ENCODE results near the gene HCFC1.

The HCFC1 gene

GRCh38 chrX:153921511-153922446 is 49.8 kb downstream of the HCFC1 start:
- no peak for DNase-seq

GRCh38 chrX:153921070-153921469 is 50.5 kb downstream of the HCFC1 start:
- no peak for DNase-seq

GRCh38 chrX:153920546-153920945 is 51.1 kb downstream of the HCFC1 start:
- DNase-seq: no peak

- no peak for DNase-seq
Observed at GRCh38 chrX:153919281-153919680, 52.3 kb downstream of the HCFC1 start.

- DNase-seq: no peak
Observed at GRCh38 chrX:153917869-153918268, 53.7 kb downstream of the HCFC1 start.

GRCh38 chrX:153913701-153914100 is 57.9 kb downstream of the HCFC1 start:
- no peak for DNase-seq

- no peak for DNase-seq
Observed at GRCh38 chrX:153913211-153913610, 58.4 kb downstream of the HCFC1 start.

DNA sequence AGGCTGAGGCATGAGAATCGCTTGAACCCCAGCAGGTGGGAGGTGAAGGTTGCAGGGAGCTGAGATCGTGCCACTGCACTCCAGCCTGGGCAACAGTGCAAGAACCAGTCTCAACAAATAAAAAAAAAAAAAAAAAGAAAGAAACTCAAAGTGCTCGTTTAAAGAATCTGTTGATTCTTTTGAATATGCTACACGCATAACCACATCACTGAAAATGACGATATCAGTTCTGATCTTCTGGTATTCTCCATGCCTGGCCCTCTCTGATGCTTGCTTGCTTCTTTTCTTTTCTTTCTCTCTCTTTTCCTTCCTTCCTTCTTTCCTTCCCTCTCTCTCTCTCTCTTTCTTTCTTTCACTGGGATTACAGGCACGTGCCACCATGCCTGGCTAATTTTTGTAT is 59.8 kb downstream of the HCFC1 start:
- no peak for DNase-seq

DNA sequence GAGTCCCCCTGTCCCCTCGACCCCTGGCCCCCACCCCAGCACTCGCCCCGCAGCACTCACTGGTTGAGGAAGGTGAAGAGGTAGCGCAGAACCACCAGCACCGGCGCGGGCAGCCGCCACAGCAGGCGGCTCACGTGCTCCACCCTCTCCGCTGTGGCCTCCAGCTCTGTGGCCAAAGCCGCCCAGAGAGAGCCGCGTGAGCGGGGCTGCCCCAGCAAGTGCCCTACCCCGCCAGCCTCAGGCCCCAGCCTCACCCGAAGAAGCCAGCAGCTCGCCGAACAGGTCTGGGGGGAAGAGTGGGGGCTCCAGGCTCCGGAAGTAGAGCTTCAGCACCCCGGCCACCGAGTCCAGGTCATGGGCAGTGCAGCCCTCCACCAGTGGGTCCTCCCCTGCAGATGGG is 61.2 kb downstream of the HCFC1 start:
- DNase-seq: no peak

- DNase-seq: no peak
Observed at GRCh38 chrX:153909980-153910360, 61.6 kb downstream of the HCFC1 start.

- no peak for DNase-seq
Observed at GRCh38 chrX:153909024-153909979, 62.3 kb downstream of the HCFC1 start.

GRCh38 chrX:153908219-153908860 is 63.3 kb downstream of the HCFC1 start:
- DNase-seq: no peak

GRCh38 chrX:153907456-153907855 is 64.2 kb downstream of the HCFC1 start:
- DNase-seq: no peak

DNA sequence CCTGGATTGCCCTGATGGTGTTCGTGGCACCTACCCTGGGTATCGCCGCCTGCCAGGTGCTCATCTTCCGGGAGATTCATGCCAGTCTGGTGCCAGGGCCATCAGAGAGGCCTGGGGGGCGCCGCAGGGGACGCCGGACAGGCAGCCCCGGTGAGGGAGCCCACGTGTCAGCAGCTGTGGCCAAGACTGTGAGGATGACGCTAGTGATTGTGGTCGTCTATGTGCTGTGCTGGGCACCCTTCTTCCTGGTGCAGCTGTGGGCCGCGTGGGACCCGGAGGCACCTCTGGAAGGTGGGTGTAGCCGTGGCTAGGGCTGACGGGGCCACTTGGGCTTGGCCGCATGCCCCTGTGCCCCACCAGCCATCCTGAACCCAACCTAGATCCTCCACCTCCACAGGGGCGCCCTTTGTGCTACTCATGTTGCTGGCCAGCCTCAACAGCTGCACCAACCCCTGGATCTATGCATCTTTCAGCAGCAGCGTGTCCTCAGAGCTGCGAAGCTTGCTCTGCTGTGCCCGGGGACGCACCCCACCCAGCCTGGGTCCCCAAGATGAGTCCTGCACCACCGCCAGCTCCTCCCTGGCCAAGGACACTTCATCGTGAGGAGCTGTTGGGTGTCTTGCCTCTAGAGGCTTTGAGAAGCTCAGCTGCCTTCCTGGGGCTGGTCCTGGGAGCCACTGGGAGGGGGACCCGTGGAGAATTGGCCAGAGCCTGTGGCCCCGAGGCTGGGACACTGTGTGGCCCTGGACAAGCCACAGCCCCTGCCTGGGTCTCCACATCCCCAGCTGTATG is 65.3 kb downstream of the HCFC1 start:
- no peak for DNase-seq

DNA sequence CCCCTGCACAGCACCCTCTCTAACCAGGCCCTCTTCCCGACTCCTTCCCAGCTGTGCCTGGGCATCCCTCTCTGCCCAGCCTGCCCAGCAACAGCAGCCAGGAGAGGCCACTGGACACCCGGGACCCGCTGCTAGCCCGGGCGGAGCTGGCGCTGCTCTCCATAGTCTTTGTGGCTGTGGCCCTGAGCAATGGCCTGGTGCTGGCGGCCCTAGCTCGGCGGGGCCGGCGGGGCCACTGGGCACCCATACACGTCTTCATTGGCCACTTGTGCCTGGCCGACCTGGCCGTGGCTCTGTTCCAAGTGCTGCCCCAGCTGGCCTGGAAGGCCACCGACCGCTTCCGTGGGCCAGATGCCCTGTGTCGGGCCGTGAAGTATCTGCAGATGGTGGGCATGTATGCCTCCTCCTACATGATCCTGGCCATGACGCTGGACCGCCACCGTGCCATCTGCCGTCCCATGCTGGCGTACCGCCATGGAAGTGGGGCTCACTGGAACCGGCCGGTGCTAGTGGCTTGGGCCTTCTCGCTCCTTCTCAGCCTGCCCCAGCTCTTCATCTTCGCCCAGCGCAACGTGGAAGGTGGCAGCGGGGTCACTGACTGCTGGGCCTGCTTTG is 66.0 kb downstream of the HCFC1 start:
- DNase-seq: no peak

GRCh38 chrX:153903991-153904957 is 67.3 kb downstream of the HCFC1 start, which contains the start of gene AVPR2:
AVPR2 (plus strand) TSS chrX:153904673; CDS start chrX:153905146, 473 bp downstream.
- DNase-seq: no peak

- no peak for DNase-seq
Observed at GRCh38 chrX:153903238-153903980, 68.2 kb downstream of the HCFC1 start.

- no peak for DNase-seq
Observed at GRCh38 chrX:153902385-153902784, 69.2 kb downstream of the HCFC1 start.

GRCh38 chrX:153901753-153902140 is 69.9 kb downstream of the HCFC1 start:
- DNase-seq: no peak

Data from activated effector memory CD4-positive, alpha-beta T cell treated with anti-CD3 and anti-CD28 coated beads, Interleukin-2, amount 50 U/mL, for 16 hours (primary cell).